T follicular helper cell (primary cell): ENCODE results near the gene BAZ1A.

Experiments
- DNase-seq: peaks from one replicate; pipeline ENCODE4 v3.0.0-alpha.2; 2020; ENCODE audit warnings: low read depth

The BAZ1A gene

DNA sequence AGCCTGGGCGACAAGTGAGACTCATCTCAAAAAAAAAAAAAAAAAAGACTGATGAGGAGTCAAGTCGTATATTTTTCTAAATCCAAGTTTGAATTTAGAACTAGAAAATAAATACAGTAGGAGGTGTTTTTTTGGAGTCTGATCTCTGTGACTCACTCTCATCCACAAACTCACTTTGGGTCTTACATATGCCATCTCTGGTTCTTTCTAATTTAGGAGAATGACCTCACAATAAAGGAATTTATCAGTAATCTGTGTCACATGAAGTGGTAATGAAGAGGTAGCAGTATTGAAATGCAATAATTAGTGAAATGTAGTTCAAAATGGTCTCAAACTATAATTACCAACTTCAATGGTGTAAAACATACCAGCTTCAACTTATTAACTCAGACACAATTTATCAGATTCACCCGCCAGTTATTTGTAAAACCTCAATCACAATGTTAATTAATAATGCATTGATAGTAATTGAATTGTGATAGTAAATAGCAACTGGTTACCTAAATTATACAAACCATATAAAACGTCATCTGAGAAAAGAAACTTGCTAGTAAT is 156.3 kb downstream of the BAZ1A start:
- no peak for DNase-seq

DNA sequence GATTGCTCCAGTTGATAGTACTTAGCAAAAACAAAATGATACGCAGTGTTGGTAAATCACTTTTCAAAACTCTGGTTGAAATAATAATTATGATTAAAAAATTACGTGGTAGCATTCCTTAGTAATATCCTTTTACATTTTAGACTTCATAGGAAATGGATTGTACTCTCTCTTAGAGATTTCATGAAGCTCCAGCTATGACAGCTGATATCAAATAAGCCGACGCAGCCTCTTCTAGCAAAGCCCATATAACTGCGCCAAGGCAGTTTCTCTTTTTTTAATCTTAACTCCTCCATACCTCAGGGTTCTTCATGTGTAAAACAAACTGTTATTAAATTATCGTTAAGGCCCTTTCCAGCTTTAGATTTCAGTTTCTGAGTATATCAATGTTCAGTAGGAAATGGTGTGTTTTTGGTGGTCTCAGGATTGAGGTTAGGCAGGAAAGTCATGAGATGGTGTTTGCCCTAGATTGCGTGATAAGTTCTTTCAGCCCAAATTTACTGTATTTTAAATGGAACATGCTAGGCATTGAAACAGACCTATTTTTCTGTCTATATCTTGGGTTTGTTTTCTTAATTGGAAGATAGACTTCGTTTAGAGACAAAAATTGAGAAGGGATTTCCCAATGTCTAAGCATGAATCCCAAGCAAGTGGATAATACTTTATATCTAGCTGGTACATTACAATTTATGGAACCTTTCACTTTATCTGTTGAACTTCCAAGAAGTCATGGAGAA is 159.9 kb downstream of the BAZ1A start:
- DNase-seq: no peak

DNA sequence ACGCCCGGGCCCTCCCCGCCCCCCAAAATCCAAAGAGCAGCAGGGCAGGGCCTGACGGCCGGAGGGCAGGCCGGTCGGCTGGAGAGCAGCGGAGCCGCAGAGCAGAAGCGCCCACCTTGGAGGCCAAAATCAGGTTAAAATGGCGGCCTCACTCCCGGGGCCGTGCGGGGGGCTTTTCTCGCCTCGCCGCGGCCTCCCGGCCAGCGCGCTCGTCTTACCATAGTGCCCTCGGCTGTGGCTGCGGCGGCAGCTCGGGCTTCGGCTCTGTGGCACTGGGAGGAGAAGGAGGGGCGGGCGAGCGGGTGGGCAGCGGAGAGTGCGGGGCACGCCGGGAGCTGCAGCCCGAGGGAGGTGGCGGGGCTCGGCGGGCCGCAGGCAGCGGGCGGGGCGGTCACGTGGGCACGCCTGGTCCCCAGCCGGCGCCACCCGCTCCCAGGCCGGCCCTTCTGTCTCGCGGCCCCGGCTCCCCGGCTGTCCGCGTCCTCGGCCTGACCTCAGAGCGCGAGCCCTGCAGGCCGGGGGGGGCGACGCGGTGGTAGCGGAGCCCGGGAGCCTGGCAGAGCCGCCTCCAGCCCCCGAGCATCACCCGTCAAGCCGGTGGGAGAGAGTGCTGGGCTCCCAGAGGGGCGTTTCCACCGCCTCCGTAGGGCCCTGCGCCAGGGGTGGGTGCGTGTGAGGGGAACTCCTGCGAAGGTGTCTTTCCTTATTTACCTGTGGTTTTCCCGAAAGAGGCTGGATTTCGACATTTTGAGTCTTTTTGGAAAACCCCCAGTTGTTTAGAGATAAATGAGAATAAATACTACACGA is 160.6 kb downstream of the BAZ1A start, which contains the start of gene CFL2:
Gene CFL2 (minus strand): TSS at position 274 of the 807 bp plus-strand sequence. CDS start 53 bp downstream, at position 221.
- peak; percentile 57 for DNase-seq

DNA sequence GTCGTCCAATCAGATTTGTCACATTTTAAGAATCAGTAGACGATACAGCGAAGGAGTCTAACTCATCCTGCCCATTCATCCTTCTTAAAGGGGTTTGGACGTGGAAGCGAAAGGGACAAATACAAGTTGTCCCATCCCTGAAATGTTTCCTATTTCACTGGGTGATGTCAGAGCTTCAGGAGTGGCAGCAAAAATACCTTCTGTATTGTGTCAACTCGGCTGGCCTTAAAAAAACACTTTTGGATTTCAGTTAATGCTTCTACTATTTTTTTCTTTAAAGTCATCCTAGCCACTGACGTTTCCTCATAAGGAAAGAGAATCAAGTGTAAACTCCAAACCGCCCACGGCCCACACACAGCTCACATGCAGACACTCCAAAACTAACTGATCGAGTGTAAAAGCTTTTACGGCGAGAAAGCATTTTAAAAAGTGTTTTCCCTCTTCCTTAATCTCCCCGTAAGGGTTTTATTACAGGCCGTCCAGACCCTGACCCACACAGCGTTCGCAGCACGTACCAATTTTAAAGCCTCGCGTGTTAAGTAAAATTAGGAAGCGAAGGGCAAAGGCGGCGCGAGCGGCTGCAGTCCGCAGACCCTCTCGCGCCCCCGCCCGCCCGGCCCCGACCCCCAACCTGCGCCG is 161.4 kb downstream of the BAZ1A start:
- no peak for DNase-seq

DNA sequence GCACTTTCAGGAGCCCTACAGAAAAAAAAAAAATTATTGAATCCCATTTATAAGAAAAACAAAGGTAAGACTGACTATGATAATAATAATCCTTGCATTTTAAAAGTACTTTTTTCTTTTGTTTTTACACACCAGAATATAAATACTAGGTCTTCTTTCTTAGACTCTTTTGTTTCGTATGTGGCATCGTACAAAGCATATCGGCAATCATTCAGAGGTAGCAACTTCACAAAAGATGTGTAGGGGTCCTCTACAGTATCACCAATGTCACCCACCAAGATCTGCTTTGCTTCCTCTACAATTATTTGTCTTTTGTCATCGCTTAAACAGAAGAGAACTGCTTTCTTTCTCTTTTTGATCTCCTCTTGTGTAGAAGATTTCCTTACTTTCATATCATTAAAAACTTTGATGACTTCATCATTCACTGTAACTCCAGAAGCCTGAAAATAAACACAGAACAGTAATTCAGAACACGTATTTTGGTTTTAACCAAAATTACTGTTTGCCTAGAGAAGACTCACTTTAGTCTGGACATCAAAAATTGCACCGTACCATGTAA is 162.0 kb downstream of the BAZ1A start:
- DNase-seq: no peak

DNA sequence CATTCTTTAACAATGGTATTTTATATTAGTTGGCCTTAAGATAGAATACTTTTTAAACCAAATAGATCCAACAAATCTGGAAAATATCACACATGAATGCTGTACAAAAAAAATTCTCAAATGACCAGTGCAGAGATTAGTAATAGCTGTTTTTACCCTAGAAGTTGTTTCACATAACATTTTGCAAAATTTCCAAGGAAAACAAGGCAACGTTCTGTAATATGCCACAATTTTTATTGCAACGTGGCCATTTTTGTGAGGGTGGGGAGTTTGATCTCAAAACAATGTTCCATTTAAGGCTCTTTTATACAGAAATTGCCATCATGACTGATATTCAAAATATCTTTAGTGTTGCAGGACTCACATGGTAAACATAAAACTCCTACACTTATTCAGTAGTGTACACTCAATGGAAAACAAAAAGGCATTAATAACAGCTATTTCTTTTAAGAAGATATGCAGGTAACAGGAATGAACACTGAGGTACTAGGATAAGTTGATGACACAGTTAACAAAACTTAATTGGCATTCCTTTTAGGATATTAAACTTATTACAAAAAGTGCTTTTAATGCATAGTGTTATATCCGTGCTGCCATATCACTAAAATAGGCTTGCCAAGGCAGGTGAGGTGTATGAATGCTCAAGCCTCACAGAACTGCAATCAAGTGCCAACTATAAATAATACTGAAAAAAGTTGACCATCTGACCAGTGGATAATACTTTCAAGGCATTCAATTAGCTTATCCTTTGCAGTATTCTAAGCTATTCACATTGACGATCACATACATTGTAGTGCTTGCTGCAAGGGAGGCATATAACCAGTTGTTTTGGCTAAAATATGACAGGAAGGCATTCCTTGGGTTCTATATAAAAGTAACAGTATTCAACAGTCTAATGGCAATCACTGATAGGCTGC is 163.1 kb downstream of the BAZ1A start:
- DNase-seq: no peak

DNA sequence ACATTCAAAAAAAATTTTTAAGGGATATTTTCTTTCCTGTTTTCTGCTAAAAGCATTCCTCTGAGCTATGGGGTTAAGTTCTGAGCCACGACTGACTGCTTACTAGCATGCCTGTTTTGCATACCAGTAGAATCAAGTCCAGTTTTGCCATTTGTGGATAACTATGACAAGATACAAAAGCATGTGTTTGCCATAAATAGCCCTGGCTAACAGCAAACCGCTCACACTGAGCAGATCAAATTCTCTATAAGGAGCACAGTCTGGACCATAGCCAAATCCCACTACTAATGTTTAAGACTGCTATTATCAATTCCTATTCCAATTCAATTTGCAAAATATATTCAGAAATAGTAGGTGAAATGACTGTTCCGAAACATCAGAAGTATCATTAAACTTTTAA is 164.0 kb downstream of the BAZ1A start:
- no peak for DNase-seq

DNA sequence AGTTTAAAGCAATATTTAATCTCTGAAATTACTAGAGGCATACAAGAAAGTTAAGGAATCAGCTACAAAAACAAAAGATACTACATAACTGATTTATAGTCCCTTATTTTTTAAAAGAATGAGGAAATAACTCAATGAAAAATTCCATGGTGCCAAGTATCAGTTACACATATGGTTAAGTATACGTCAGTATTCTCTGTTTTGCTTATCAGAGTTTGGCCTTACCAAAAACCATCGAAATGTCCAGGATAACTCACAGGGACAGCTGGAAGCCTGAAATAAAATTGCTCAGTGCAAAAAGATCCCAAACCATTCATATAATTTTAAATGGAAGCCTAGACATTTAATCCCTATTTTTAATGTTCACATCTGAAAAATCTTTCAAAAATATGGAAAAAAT is 164.4 kb downstream of the BAZ1A start:
- no peak for DNase-seq

DNA sequence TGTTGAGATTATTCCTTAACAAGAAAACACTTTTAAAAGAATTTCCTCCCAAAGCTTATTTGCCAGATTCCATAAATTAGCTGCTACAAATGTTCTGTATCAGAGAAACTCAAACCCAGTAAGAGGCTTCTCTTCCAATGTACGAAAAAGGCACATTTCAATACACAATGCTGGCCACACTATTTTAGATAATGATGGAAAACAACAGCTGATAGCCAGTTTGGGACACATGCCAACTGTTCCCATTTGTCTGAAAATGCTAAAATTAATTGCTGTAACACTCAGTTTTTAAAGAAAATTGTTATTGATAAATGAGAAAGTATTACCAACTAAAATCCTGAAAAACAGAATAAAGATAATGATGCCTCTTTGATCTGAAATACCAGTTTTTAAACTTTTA is 165.2 kb downstream of the BAZ1A start:
- DNase-seq: no peak

DNA sequence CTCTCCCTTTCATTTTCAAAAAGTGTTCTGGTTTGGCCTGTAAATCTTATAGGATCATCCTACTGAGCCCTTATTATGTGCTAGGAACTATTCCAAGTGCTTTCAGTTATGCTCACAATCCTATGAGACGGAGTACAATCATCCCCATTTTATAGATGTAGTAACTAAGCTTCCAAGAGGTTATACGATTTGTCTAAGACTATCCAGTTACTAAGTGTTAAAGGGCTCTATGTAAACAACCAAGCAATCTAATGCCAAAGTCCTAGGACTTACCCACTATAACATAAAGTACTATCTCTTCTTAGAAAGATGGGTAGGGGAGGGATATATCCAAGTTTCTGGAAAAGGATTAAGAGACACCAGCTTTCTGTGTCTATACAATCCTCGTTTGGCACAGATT is 167.4 kb downstream of the BAZ1A start:
- DNase-seq: no peak
